Activated CD4-positive, alpha-beta T cell treated with anti-CD3 and anti-CD28 coated beads, Interleukin-10, Interleukin-2, amounts not matched to agents 100 ng/mL and 50 ng/mL, durations not matched to agents 16 hours and 8 hours (primary cell): ENCODE measurements around the gene OR10H3.
"Not testable (repeated sequence)": the region's sequence is repeated elsewhere in the genome, so short reads cannot be mapped to it uniquely, and the experiment has no call there.

Experiments
- DNase-seq: peaks from one replicate; pipeline ENCODE4 v3.0.0-alpha.2; 2020

OR10H3 gene

GRCh38 chr19:15737722-15738121 lies at the start of gene OR10H3:
OR10H3 (plus strand) TSS chr19:15737985; CDS start chr19:15741393, 3,408 bp downstream.
- no peak for DNase-seq

GRCh38 chr19:15696654-15697194 lies 41.1 kb upstream of the OR10H3 start:
- no peak for DNase-seq

GRCh38 chr19:15701757-15702533 lies 35.8 kb upstream of the OR10H3 start:
- no peak for DNase-seq

GRCh38 chr19:15702534-15702930 lies 35.3 kb upstream of the OR10H3 start:
- peak; percentile 19 for DNase-seq

- no peak for DNase-seq
Observed at GRCh38 chr19:15714638-15715037, 23.1 kb upstream of the OR10H3 start.

GRCh38 chr19:15715642-15716041 lies 22.1 kb upstream of the OR10H3 start:
- DNase-seq = no peak

- no peak for DNase-seq
Observed at GRCh38 chr19:15717809-15718208, 20.0 kb upstream of the OR10H3 start.

GRCh38 chr19:15721268-15721667 lies 16.5 kb upstream of the OR10H3 start:
- DNase-seq = no peak

- DNase-seq = no peak
Observed at GRCh38 chr19:15722956-15723355, 14.8 kb upstream of the OR10H3 start.

GRCh38 chr19:15727724-15728123 lies 10.1 kb upstream of the OR10H3 start, which contains the start of gene OR10H2:
OR10H2 (plus strand) TSS chr19:15728024; CDS start chr19:15728044, 20 bp downstream.
- no peak for DNase-seq

- DNase-seq = no peak
Observed at GRCh38 chr19:15730538-15730937, 7.2 kb upstream of the OR10H3 start.

GRCh38 chr19:15732388-15732787 lies 5.4 kb upstream of the OR10H3 start:
- DNase-seq = no peak

GRCh38 chr19:15733895-15734294 lies 3.9 kb upstream of the OR10H3 start:
- no peak for DNase-seq

- no peak for DNase-seq
Observed at GRCh38 chr19:15740785-15741184, 3.0 kb downstream of the OR10H3 start.

GRCh38 chr19:15748239-15748638 lies 10.5 kb downstream of the OR10H3 start:
- DNase-seq = no peak

GRCh38 chr19:15758379-15758778 lies 20.6 kb downstream of the OR10H3 start:
- no peak for DNase-seq

GRCh38 chr19:15759962-15760565 lies 22.3 kb downstream of the OR10H3 start:
- DNase-seq = no peak

- DNase-seq = no peak
Observed at GRCh38 chr19:15769586-15769985, 31.8 kb downstream of the OR10H3 start.

GRCh38 chr19:15774159-15774558 lies 36.4 kb downstream of the OR10H3 start:
- DNase-seq = not testable (repeated sequence)

GRCh38 chr19:15775249-15775648 lies 37.5 kb downstream of the OR10H3 start:
- no peak for DNase-seq

GRCh38 chr19:15776264-15776663 lies 38.5 kb downstream of the OR10H3 start:
- no peak for DNase-seq

GRCh38 chr19:15776991-15777970 lies 39.5 kb downstream of the OR10H3 start:
- no peak for DNase-seq
